Stimulated activated CD4-positive, alpha-beta T cell treated with anti-CD3 and anti-CD28 coated beads, TNF-alpha, amount 100 ng/mL, for 4 hours (primary cell): ENCODE measurements around the gene GGT7.
"Not testable (repeated sequence)": the region's sequence is repeated elsewhere in the genome, so short reads cannot be mapped to it uniquely, and the experiment has no call there.

Experiments used
- DNase-seq, 3 experiments: peaks; one replicate each; pipeline ENCODE4 v3.0.0-alpha.2; 2020; ENCODE audit warnings: low read depth in 3 of 3

The GGT7 gene

DNA sequence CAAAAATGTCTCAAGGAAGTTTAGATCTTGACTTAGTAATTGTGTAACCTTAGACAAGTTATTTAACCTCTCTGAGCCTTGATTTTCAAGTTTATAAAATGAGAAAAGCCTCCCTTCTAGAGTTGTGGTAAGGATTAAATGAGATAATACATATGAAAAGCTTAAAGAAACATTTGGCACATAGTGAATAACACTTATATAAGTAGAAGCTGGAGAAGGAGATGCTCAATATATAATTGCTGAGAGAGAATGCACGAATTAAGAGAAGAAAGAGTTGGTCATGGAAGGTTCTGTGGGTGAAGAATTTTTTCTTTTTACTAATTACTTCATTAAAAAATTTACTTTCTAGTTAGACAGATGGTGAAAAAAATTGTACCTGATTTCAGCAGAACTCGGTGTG is 9.0 kb upstream of the GGT7 start:
- no peak for DNase-seq

DNA sequence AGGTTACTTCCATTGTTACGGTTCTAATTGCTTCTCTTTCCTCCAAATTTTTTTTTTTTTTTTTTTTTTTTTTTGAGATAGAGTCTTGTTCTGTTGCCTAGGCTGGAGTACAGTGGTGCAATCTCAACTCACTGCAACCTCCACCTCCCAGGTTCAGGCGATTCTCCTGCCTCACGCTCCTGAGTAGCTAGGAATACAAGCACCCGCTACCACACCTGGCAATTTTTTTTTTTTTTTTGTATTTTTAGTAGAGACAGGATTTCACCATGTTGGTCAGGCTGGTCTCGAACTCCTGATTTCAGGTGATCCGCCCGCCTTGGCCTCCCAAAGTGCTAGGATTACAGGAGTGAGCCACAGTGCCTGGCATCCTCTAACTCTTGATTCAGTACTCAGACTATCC is 8.3 kb upstream of the GGT7 start:
- DNase-seq, result not testable (repeated sequence)

DNA sequence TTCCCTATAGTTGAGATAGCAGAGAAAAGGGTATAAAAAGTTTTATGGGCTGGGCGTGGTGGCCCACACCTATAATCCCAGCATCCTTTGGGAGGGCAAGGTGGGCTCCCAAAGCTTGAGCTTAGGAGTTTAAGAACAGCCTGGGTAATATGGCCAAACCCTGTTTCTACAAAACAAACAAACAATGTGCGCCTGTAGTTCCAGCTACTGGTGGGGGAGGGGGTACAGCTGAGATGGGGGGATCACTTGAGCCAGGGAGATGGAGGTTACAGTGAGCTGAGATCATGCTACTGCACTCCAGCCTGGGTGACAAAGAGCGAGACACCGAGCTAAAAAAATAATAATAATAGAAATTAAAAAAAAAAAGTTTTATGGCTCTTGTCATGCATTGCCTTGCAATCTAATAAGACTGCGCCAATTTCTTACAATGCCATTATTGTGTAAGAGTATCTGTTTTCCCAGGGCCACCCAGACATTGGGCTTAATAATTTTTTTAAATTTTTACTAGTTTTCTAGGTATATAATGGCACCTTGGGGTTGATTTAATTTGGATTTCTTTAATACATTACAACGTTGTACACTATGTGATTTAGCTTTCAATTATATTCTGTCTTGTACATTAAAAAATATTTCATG is 7.7 kb upstream of the GGT7 start:
- no peak for DNase-seq

DNA sequence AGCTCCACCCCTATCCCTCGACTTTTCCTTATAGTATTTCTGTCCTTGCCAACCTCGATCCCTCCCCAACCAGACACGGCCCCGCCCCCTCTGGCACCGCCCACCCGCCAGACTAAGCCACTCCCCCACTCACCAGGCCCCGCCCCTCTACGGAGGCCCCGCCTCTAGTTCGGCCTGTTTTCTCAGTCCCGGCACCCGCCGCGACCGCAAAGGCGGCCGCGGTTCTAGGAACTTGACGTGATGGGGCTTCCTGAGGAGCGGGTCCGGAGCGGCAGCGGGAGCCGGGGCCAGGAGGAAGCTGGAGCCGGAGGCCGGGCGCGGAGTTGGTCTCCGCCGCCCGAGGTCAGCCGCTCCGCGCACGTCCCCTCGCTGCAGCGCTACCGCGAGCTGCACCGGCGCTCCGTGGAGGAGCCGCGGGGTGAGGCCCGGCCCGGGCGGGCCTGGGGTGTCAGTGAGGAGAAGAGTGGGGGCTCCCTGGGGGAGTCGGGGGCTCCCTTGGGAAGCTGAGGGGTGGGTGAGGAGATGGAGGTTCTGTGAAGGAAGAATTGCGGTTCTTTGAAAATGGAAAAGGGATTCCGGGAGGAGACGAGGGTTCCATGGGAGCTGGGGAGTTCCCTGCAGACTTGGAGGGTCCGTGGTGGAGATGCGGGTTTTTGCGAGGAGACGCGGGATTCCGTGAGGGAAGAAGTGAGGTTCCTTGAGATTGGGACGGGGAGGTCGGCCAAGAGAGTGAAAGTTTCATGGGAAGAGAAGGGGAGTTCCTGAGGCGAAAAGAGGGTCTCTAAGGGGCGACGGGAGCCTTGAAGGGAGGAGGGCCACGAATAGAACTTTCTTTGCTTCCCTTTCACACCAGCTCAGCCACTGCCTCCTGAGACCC is 4.0 kb upstream of the GGT7 start, which contains the start of gene ACSS2:
TSS of gene ACSS2 (plus strand) at position 207 of the 877 bp plus-strand sequence. CDS start at position 241, 34 bp downstream.
- peak in 2 of 3 experiments; percentile 94 to 98 for DNase-seq

DNA sequence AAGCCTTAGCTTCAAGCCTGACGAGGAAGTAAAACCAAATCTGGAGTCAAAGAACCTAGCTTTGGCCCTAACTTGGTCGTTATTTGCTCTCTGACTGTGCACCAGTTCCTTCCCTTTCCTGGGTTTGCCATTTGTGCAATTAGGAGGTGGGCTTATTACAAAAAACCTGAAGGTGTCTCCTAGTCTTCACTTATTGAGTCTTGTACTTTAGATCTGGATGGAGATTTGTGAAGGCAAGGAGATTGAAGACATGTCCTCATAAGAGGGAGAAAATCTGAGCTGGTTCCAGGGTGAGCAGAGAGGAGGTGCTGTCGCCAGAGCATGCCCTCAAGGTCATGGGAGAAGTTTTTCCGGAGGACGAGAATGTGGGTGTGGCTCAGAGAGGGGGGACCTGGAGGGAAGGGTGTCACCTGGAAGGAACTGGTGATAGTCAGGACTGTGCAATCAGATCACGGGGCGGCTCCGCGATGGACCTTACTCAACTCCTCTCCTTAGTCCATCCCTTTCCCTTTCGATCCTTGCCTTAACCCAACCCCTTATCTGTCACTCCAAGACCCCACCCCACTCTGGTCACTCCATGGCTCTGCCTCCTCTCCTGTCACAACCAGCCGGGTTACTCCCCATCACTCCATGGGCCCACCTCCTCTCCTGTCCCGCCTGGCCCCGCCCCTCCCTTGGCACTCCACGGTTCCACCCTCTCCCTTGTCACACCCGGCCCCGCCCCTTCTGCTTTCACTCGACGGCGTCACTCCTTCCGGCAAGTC is 3.2 kb upstream of the GGT7 start:
- peak in 1 of 3 experiments; percentile 89 for DNase-seq

DNA sequence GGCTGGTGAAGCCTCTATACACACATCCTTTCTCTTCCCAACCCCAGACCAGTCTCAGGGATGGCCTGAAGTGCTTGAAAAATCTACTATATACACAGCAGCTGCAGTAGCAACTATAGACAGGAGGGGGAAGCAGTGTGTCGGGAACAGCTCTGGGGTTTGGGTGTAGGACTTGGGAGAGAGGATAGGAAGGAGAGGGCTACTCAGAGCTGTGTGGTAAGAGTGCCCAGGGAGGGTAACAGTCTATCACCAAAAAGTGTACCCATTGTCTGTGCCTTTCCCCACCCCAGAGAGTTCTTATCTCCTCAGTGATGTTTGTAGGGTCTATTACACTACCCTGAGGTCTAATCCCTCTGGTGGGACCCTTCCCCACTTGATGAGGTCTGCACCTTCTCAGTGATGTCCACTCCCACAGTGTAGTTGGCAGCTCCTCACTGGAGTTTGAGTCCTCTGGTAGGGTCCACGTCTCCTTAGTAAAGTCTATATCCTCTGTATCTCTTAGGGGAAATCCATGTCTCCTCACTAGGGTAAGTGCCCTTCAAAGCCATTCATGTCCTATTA is 1.5 kb upstream of the GGT7 start:
- peak; percentile 14 to 27 (median 17) for DNase-seq

DNA sequence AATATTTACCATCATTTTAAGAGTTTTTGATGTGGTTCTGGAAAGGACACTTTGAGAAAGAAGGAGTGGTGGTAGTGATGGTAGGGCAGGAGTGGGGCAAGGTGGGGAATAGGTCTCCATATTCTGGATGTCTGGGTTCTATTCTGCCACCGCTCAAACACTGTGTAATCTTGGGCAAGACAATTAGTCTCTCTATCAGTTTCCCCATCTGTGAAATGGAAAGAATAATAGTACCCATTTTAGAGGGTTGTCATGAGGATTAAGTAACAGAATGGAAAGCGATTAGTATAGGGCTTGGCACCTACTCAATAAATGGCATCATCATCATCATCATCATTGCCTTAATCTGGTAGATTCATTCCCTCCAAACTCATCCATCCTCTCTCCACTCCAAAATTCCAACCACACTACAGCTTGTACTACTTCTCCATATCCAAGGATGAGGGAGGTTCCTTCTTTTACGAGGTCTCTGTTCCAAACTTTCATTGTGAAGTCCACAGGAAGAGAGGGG is 982 bp upstream of the GGT7 start:
- DNase-seq, result no peak

DNA sequence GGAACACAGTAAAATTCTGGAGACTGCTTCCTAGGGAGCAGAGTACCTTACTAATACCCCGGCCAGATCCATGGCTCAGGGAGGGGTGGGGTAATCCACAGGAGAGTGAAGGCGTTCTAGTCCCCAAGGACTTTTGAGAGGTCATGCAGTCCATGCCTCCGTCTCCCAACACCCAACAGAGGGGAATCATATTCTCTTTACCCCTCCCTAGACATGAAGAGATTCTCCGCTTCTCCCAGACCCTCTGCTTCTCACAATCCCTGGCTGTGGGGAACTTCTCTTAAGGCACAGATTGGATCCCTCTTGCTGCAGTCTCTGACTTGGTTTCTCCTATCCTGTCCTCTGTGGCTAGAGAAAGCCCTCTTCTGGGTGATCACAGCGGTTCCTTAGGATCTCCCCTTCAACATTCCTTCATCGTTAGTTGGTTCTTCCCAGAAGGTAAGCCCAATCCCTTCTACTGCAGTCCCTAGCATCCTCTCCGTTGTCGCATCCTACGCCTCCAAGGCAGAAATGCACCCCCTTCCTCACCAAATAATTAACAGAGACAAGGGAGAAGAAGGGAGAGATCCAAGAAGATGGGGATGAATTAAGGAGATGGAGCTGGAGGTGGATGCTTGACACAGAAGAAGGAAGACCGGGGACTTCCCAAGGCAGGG is 562 bp downstream of the GGT7 start:
- DNase-seq, result no peak

DNA sequence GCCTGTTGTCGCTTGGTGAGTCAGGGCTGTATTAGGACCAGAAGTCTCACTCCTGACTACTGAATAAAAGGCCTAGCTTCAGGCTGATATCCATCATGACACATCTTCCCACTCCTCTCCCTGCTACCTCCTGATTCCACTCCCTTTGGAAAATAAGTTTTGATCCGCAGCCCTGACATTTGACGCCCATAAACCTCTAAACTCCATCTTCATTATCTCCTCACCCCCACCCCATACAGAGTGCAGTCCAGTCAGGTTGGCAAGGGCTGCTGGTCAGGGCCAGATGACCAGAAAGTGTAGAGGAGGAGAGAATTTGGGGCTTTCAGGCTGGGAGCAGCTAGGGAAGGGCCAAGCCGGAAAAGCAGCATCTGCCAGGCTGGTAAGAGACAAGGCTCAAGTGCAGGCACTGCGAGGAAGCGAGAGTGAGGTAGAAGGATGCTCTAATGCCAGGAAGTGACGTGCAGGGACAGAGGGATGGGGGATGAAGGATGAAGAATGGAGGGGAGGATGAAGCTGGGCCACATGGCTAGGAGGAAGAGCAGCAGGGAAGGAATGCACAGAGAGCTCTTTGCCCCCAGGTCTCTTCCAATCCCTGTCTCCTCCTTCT is 1.2 kb downstream of the GGT7 start:
- no peak for DNase-seq

DNA sequence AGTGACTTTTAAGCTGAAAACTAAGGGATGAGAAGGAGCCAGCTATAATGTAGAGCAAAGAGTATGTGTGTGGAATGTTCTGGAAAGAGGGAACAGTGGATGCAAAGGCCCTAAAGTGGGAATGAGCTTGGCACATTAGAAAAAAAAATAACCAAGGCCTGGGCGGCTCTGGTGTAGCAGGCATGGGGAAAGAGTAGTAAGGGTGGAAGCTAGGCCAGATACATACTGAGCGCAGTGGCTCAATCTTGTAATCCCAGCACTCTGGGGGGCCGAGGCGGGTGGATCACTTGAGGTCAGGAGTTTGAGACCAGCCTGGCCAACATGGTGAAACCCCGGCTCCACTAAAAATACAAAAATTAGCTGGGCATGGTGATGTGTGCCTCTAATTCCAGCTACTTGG is 8.4 kb downstream of the GGT7 start:
- no peak for DNase-seq

DNA sequence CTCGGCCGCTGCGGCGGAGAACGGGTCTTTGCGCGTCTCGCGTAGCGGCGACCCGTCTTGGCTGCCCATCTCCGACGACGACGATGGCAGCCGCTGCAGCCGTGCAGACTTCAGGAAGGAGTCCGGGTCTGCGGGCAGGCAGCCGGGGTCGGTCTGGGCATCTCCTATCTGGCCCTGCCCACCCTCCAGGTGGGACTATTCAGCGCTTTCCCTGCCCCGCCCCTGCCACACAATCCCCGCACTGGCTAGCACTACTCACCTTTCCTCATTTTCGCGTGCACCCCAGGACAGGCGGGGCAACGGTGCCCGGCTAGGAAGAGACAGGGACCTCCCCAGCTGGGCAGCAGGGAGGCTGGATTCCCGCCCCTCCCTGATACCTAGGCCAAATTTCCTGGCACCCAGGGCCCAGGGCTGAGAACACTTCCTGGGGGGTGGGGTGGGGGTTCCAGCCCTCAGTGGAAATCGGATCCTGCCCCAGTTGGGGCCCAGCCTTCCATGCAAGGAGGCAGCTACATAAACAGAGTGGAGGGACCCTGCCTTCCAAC is 9.2 kb downstream of the GGT7 start:
- no peak for DNase-seq

DNA sequence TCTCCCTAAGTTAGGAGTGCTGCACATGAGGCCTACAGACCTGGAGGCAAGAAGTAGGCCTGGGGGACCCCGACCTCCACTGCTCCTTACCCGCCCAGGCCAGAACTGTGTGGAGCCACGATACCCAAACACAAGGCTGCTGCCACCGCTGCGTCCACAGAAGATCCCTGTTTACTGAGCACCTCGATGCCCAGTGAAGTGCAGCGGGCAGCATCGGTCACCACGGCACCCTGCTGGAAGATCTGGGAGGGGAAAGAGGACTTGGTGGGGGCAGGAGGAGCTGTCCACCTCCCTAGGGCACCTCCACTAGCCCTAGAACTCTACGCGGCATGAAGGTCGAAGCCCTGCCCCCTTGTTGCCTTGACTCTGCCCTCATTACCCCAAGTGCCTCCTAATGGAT is 9.9 kb downstream of the GGT7 start:
- DNase-seq, result no peak

DNA sequence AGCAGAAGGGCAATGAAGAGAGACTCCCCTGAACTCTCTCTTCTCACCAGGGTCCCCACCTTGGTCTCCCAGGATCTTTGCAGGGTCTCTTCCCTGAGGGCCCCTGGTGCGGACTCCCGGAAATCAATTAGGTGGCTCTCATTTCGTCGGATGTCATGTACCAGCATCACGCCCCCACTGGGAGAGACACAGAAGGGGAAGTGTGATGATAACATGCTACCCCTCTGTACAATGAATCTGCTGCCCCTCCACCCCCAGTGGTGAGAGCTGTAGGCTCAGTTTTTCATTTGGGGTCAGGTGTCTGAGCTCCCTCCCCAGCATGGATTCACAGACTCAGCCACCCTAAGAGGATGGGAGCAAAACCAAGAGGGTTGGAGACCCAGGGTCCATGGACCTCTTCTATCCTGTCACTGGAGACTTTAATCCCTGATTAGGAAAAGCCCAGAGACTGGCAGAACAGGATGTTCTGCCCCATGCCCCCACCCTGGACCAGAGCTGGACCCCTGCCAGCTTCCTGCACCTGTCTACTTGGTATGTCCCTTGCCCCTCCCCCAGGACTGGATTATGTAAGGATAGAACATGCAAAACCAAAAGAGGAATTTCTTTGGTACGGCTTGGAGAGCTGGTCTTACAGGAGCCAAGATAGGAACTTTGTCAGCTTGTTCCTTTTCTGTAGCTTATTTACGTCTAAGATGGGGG is 11.1 kb downstream of the GGT7 start:
- no peak for DNase-seq

DNA sequence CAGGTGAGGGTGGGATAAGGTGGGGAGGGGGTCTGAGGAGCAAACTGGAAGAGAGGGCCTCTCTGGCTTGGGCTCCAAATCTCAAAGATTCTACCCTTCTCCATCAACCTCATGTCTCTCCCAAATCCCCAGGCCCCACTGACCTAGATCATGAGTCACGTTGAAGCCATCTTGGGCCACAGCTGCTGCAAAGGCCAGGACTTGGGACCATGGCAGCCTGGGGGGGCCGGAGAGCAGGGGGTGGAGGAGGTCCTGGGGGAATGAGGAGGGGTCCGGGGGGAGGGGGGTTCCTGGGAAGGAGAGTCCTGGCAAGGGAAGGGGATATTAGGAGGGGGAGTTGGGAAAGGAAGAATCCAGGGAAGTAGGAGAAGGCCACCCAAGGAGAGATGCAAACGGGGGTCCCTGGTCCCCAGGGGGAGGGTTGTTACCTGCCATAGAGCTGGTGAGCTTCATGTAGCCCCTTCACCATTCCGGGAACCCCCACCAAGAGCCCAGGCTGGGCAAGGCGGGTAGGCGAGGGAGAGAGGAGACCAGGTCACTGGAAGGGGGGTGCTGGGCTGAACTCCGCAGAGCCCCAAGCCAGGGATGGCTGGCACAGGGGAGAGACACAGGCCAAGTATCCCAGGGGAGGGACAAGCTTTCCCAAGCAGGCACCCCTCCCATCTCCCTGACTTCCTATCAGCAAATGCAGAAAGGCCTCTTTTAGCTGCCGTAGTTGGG is 12.7 kb downstream of the GGT7 start:
- no peak for DNase-seq

DNA sequence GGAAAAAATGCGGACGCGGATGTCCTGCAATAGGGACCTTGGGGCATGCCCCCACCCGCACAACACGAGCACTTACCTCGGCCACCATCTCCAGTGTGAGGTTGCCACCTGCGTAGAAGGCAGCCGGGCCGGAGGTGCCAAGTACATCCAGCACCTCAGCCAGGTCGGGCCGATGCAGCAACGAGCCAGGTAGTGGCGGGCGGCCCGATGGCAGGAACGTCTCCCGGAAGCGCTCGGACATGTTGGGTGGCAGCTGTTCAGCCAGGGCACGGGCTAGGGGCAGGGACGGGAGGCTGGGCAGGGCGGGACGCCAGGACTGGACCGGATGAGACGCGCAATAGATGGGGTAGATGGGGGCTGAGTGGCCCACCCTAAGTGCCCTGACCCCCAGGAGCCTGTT is 13.3 kb downstream of the GGT7 start:
- DNase-seq, result no peak

DNA sequence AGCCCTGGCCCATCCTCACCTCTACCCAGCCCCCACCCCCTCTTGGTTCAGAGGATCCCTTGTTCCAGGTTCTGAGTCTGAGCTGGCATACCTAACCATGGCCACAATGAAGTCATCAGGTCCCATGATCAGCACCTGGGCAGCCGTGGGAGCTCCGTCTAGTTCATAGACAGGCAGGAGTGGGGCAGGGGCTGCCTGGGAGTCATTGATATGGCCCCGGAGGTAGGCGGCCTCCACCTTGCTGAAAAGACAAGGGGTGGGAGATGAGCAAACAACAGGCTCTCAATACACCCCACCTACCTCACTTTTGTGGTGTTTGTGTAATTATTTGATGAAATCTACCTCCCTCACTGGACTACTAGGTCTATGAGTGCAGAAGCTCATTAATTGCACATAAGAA is 20.4 kb downstream of the GGT7 start:
- DNase-seq, result no peak

DNA sequence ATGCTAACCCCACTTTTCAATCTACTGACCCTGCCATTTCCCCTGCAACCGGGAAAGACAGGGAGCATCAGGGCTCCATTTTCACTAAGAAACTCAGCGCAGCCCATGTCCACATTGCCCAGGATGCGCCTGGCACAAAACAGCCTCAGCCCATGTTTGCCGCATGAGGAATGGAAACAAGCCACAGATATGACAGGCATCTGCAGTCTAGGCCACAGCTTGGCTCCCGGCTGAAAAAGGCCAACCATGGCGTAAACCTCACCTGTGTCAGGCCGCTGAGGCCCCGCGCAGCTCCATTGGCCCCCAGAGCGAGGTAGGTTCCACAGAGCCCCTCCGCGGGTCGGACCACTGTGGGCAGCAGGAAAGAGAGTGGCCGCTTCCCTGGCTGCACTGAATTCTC is 21.7 kb downstream of the GGT7 start:
- no peak for DNase-seq

DNA sequence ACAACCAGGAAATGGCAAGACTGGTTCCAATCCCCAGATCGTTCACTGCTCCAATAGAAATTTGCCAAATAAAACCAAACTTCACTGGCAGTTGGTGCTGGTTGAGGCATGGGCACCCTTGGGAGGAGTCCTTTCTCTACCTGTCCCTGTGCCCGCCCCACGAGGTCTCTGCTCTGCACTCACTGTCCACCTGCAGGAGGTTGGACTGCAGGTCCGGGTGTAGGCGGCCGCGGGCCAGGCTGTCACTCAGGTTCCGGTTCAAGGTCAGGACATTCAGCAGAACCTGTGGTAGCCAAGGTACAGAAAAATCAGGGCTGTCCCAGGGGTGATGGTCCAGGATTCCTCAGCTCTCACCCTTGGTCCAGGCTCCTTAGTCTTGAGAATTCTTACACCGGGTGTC is 22.9 kb downstream of the GGT7 start:
- no peak for DNase-seq

DNA sequence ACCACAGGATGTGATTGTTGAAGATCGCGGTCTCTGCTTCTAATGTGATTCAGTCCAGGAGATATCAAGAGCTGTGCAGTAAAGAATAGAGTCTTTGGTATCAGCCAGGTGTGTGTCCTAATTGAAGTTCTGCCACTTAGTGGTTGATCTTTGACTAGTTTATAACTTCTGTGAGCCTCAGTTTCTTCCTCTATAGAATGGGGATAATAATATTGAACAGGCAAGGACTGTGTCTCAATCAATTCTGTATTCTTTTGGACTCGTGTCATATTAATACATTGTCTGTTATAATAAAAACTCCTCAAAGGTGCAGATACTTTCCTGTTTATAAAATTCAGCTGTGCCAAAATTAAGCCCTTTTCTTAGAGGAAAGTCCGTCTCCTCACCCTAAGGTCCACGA is 24.1 kb downstream of the GGT7 start:
- no peak for DNase-seq
